ENCODE results near the gene CCL17. TPM values are rescaled to one million over a fixed set of nuclear protein-coding genes. Genes with fewer than 3 reads are reported as not detected.

CCL17 gene
- total and polyA plus RNA-seq, 9 donors: not detected

GRCh38 chr16:57358086-57358420 is 46.5 kb upstream of the CCL17 start:
- Histone ChIP-seq H3K27ac (no peak overlapping the region), H3K4me1 (ENCODE audit: insufficient read depth) (no peaks in the 10 kb centered on the region), H3K36me3 (no peaks in the 10 kb centered on the region), H3K9me3 (no peaks in the 10 kb centered on the region), H3K27me3 (no peaks in the 10 kb centered on the region), H3K4me3 (no peak overlapping the region)
- no peak for DNase-seq
- 75 to 85% (median 77%) methylated on average over 7 of the region's 7 CpGs for WGBS, 3 donors
- TF ChIP-seq POLR2A (IDR thresholded peaks at IDR 0.05) (no peak), EP300 (IDR thresholded peaks at IDR 0.05) (no peak)
- TF ChIP-seq, protein P1, sequence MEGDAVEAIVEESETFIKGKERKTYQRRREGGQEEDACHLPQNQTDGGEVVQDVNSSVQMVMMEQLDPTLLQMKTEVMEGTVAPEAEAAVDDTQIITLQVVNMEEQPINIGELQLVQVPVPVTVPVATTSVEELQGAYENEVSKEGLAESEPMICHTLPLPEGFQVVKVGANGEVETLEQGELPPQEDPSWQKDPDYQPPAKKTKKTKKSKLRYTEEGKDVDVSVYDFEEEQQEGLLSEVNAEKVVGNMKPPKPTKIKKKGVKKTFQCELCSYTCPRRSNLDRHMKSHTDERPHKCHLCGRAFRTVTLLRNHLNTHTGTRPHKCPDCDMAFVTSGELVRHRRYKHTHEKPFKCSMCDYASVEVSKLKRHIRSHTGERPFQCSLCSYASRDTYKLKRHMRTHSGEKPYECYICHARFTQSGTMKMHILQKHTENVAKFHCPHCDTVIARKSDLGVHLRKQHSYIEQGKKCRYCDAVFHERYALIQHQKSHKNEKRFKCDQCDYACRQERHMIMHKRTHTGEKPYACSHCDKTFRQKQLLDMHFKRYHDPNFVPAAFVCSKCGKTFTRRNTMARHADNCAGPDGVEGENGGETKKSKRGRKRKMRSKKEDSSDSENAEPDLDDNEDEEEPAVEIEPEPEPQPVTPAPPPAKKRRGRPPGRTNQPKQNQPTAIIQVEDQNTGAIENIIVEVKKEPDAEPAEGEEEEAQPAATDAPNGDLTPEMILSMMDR (IDR thresholded peaks at IDR 0.05): no peak
- intact Hi-C loops (cut with DNase I): no loop called here

- Histone ChIP-seq H3K36me3 (no peaks in the 10 kb centered on the region), H3K4me3 (no peak within 1 kb of the TSS), H3K4me1 (ENCODE audit: insufficient read depth) (no peaks in the 10 kb centered on the region), H3K27ac (no peak within 1 kb of the TSS), H3K9me3 (no peaks in the 10 kb centered on the region), H3K27me3 (no peaks in the 10 kb centered on the region)
- WGBS, 3 donors: 84 to 87% (median 86%) methylated on average over 9 of the region's 9 CpGs
- intact Hi-C loops (cut with DNase I): no loop called here
- DNase-seq: no peak
- TF ChIP-seq EP300 (IDR thresholded peaks at IDR 0.05): no peak
- TF ChIP-seq, protein P1 (IDR thresholded peaks at IDR 0.05): no peak
- no peak for TF ChIP-seq POLR2A (IDR thresholded peaks at IDR 0.05)
Measured at GRCh38 chr16:57358527-57359095, 46.0 kb upstream of the CCL17 start, which contains the start of gene CCL22. Gene CCL22 (plus strand): TSS chr16:57358783. CDS start chr16:57358817, 34 bp downstream.

DNA sequence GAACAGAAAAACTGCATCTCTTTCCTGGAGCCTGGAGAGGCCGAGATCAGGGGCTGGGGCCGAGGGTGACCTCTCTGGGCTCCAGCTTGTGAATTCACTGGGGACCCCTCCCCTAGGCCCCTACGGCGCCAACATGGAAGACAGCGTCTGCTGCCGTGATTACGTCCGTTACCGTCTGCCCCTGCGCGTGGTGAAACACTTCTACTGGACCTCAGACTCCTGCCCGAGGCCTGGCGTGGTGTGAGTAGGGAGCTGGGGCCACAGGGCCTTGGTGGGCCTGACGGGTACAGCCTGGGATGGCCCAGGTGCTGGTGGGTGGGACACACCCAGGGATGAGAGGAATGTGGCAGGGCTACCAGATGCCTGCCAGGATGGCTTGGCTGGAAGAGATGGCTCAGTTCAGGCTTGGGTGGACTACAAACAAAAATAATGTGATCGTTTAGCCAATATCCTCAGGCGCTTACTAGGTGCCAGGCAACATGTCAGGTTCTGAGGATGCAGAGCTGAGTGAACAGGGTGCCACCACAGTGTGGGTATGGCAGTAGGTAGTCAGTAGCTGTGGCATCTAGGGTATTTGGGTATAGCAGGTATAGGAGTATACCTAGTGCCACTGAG is 44.1 kb upstream of the CCL17 start:
- TF ChIP-seq, protein P1 (IDR thresholded peaks at IDR 0.05): no peak
- TF ChIP-seq POLR2A (IDR thresholded peaks at IDR 0.05) (no peak), EP300 (IDR thresholded peaks at IDR 0.05) (no peak)
- H3K4me3 ChIP-seq: no peak overlapping the region
- no peaks in the 10 kb centered on the region for H3K9me3 ChIP-seq
- no peaks in the 10 kb centered on the region for H3K4me1 ChIP-seq (ENCODE audit: insufficient read depth)
- DNase-seq: no peak
- no peaks in the 10 kb centered on the region for H3K36me3 ChIP-seq
- no peak overlapping the region for H3K27ac ChIP-seq
- intact Hi-C loops (cut with DNase I): no loop called here
- no peaks in the 10 kb centered on the region for H3K27me3 ChIP-seq
- 92 to 93% (median 93%) methylated on average over 16 of the region's 16 CpGs for WGBS, 3 donors

- no peak for DNase-seq
- Histone ChIP-seq H3K4me1 (ENCODE audit: insufficient read depth) (no peaks in the 10 kb centered on the region), H3K27me3 (no peaks in the 10 kb centered on the region), H3K4me3 (no peak overlapping the region), H3K9me3 (no peaks in the 10 kb centered on the region), H3K36me3 (no peaks in the 10 kb centered on the region), H3K27ac (no peak overlapping the region)
- intact Hi-C loops (cut with DNase I): no loop called here
- TF ChIP-seq EP300 (IDR thresholded peaks at IDR 0.05): no peak
- 68 to 74% (median 70%) methylated on average over 4 of the region's 4 CpGs for WGBS, 3 donors
Measured at GRCh38 chr16:57361404-57361803, 43.2 kb upstream of the CCL17 start.

- Histone ChIP-seq H3K36me3 (no peaks in the 10 kb centered on the region), H3K4me3 (no peak overlapping the region), H3K27ac (no peak overlapping the region), H3K9me3 (no peaks in the 10 kb centered on the region), H3K27me3 (no peaks in the 10 kb centered on the region), H3K4me1 (ENCODE audit: insufficient read depth) (no peaks in the 10 kb centered on the region)
- DNase-seq: no peak
- 92 to 96% (median 93%) methylated on average over 3 of the region's 3 CpGs for WGBS, 3 donors
- TF ChIP-seq EP300 (IDR thresholded peaks at IDR 0.05) (no peak), POLR2A (IDR thresholded peaks at IDR 0.05) (no peak)
- TF ChIP-seq, protein P1 (IDR thresholded peaks at IDR 0.05): no peak
- intact Hi-C loops (cut with DNase I): no loop called here
Measured at GRCh38 chr16:57364143-57364542, 40.4 kb upstream of the CCL17 start.

Measured in ovary (tissue), 9 donors.